DMS153 treated with DMSO at 0.1 percent for 48 hours (cell line): ENCODE measurements around the gene NMRAL1.

Source experiments
- DNase-seq: peaks from one replicate; lab custom pipeline; 2025; ENCODE audit not compliant: unreplicated experiment; lab: John Stamatoyannopoulos, UW

The NMRAL1 gene

DNA sequence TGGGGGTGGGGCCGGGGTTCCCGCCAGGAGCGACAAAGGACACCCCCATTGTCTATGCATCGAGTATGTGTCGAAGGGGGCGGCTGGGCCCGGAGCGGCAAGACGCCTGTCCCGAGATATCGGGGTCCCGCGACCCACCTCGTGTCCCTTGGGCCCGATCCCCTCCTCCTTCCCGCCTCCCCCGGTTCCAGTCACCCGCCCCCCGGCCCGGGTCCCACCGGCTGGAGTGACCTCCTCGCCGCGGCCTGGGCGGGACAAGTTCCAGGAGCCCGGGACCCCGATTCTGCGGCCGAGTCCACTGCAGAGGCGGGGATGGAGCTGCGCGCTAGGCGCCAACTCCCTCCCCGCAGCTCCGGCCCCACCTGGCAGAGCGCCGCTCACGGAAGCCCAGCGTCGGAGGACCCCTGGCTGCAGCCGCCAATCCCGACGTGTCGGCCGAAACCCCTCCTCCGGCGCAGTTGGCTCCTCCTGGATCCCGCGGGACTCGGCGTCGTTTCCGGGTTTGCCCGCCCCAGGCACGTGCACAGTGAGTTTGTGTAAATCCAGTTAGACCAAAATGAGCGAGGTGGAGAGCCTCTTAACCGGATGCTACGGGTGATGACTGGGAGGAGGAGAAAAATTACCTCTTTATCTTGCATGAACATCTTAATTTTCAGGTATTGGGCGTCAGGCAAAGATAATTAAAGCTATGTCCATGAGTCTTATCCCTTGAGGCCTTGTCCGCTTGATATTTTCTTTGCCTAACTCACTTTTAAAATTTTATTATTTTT lies at the start of gene NMRAL1:
Gene NMRAL1 (minus strand): TSS at position 434 of the 770 bp plus-strand sequence. CDS start 493 bp downstream, outside the sequence.
- DNase-seq, result peak; percentile 93

DNA sequence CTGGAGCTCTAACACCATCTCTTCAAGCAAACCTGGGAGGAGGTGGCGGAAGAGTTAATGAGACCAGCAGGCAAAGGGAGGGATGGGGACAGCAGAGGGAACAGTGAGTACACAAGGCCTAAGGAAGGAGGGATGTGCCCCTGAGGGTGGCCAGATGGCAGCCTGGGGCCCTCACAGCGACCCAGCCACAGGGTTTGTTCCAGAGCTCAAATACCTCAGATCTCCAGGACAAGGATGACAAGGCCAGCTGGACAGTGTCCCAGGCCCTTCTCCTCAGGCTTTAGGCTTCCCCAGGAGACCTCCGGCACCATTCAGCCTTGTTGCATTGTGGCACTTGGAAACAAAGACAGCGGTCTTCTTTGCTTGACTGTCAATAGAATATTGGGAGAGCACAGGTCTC lies 49.3 kb upstream of the NMRAL1 start:
- no peak for DNase-seq

DNA sequence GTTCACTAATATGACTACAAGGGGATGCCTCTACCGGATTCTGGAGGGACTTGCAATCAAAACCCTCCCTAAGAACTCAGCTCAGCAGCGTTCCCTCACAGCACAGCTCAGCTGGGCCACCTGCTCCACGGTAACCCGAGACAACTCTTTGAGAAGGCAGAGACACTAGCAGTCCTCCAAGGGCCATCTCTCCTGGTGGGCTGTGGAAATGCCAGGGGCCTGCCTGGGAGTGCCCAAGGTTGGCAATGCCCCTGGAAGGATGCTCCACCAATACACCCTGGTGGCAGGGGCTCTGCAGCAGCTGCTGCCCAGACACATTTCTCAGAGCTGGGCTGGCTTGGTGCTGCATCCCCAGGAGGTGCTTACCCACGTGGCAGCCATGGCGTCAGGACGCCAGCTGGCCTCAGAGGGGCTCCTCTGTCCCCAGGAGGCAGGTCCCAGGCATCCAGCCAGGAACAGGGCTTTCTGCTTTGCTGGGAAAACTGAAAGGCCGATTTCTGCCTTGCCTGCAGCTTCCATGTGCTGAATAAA lies 47.7 kb upstream of the NMRAL1 start:
- no peak for DNase-seq

DNA sequence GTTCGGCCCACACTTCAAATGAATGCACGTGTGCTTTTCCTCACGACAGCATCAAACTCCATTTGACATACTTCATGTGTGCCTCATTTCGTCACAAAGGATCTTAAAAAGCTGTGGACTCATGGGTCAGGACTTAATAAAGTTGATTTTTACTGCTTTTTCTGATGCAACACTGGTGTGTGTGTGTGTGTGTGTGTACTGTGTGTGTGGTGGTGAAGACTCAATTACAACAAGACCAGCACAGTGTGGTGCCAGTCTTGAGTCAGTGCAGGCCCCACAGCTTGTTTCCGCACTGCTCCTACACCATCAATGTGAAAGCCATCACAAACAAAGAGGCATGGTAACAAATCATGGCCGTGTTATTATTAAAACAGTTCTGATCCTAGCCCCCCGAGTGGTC lies 46.5 kb upstream of the NMRAL1 start:
- no peak for DNase-seq

DNA sequence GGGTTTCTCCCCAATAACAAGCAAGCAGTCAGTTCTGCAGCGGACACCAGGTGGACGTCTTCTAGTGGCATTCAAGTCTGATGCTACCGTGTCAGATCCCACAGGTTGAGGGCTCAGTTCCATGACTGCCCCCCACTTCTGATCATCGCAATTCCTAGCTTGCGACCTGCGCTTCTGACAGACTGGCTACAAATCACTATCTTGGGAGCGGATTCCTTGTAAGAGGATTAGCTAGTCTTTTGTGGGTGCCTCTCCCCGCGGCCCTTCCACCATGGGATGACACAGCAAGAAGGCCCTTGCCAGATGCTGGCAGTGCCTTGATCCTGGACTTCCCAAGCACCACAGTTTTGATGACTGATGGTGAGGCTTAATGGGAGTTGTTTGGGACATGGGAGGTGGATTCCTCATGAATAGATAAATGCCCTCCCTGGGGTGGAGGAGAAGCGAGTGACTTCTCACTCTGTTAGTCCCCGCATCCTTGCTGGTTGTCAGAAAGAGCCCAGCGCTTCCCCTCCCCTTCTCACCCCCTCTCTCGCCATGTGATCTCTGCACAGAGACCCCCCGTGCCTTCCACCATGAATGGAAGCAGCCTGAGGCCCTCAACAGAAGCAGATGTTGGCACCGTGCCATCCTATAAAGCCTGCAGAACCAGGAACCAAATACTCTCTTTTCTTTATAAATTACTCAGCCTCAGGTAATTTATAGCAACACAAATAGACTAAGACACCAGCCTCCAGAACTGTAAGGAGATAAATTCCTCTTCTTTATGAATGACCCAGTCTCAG lies 45.0 kb upstream of the NMRAL1 start:
- DNase-seq, result no peak

DNA sequence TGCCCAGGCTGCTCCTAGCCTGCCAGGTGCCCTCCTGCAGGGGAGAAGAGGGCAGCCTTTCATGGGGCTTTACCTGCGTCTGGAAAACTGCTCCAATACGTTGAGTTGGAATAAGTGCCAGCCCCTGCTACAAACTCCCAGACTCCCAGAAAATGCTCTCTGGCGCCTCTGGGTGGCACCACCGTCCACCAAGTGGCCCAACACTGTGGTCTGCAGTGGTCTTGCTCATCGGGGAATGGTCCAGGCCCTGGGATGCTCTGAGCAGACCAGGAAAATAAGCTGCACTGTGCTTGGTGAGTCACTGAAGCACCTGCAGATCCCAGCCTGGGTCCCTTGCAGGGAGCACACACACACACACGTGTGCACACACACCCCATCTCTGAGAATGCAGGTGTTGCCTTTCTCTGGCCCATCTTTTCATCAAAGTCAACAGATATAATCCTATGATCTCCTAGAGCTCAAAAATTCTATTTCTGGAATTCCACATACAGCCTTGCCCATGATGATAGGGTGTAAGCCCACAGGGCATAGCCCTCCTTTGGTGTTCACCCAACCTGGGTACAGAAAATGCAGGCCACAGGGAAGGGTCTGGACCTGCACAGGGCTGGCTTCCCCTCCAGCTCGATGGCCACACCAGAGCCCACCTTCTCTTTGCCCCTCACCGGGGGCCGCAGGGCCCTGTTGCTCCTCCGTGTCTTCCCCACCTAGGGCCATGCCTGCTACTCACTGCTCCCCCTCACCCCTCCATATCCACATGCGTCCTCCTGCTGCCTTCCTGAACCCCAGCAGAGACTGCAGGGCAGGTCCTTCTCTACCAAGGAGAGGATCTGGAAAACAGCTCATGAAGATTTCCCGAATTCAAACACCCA lies 43.6 kb upstream of the NMRAL1 start:
- no peak for DNase-seq

DNA sequence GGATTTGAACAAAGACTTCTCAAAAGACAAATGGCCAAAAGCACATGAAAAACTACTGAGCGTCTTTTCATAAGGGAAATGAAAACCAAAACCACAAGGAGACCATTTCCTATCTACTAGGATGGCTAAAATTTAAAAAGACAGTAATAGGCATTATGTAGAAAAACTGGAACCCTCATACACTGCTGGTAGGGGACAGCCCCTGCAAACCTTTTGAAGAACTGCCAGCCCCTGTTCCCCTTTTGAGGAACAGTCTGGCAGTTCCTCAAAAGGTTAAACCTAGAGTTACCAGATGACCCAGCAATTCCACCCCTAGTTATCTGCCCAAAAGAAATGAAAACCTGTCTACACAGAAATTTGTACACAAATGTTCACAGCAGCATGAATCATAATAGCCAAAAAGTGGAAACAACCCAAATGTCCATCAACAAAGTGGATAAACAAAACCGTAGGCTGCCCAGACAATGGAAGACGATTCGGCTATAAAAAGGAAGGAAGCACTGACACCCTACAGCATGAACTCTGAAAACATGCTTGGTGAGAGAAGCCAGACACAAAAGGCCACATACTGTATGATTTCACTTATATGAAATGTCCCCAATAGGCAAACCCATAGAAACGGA lies 41.3 kb upstream of the NMRAL1 start:
- DNase-seq, result no peak

DNA sequence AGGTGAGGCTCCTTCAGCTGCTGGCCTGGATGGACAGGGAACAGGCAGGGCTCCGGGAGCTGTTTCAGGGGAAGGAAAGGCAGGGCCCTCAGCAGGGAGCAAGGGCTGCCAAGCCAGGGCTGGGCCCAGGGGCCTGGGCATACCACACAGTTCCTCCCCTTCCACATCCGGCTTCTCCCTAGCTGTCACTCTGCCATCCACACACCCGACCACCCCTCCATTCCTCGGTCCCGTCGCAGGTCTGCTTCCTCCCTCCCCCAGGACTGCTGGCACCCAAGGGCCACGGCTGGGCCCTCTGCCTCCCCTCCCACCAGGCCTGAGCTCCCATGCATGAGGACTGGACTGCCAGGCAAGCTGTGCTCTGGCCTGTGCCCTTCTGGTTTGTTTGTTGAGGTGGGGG lies 40.2 kb upstream of the NMRAL1 start:
- DNase-seq, result no peak

DNA sequence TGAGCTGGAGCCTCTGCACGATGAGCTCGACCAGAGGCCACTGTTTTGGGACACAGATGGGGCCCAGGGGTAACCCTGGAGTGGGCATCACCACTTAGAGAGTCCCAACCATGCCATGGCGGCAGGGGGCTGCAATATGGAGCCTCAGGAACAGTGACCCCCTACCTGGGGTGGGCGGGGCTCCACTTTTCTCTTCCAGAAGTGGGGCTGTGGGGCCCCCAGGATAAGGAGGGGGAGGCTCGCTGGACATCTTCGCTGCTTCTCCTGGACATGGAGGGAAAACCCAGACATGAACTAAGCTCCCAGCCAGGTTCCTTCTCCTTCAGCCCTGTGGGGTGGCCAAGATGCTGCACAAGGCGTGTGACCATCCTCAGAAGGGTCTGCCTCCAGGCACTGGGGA lies 39.5 kb upstream of the NMRAL1 start:
- DNase-seq, result no peak

DNA sequence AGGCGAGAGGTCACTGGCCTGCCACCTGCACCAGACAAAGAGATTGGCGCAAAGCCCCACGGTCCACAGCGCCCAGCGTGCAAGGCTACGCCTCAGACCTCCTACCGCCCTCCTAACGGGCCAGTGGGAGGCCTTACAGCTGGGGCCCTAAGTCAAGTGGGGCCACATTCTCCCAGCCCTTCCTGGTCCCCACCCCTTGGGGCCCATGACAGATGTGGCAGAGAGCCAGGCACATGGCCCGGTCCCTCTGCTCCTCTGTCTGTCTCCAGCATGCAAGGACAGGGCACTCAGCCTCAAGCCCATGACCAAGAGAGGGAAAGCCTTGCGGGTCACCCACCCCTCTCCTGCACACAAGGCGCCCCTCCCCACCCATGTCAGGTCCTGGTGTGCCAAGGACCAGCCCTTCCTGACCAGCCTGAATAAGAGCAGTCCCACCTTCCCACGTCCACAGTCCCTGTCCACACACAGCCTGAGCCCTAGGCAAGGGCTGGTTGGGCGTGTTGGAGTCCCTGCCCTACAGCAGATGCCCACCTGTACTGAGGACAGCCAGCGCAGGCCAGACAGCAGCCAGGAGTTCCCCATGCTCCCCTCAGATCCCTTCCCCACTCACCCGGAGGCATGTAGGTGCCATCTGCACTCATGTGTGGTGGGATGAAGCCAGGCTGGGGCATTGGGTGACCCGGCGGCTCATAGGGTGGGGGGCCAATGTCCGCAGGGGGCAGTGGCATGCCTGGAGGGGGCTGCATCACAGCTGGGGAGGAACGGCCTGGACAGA lies 38.8 kb upstream of the NMRAL1 start:
- DNase-seq, result no peak

DNA sequence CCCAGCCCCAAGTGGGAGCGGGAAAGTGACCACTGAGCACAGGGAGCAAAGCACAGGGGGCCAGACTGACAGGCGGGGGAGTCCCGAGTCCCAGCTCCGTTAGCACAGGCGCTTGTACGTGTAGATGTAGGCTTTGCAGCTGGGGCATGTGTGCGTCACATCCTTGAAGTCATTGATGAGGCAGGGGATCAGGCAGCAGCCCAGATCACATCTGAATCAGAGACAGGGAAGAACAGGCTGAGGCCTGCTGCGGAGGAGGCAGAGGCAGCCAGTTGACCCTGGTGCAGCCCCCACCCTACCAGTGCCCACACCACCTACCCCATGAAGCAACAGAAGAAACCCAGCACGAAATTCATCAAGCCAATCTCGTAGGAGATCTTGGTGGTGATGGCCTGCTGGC lies 38.0 kb upstream of the NMRAL1 start:
- DNase-seq, result no peak

DNA sequence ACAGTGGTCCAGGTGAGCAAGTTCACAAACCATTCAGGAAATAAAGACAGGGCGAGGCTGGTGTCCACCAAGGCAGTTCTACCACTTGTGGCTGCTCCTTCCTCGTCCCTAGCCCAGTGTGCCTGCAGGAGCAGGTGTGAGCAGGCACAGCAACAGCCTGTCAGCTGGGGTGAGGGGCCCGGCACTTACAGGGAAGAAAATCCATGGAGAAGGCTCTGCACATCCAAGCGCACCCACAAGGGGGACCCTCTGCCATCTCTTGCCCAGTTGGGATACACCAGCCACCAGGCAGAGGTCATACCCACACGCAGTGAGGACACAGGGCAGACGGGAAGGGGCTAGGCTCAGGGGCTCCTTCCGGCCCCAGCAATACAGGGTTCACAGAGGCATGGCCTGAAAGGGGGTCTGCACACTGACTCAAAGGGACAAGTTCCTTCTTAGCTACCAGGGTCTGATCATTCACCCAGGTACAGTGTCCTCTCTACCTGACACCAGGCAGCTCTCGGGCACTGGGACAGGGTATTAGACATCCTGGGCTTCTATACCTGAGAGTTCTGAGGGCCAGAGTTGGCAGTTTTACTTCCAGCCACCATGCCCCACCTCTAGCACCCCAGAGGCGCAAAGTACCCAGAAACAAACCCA lies 37.1 kb upstream of the NMRAL1 start:
- DNase-seq, result peak; percentile 0

DNA sequence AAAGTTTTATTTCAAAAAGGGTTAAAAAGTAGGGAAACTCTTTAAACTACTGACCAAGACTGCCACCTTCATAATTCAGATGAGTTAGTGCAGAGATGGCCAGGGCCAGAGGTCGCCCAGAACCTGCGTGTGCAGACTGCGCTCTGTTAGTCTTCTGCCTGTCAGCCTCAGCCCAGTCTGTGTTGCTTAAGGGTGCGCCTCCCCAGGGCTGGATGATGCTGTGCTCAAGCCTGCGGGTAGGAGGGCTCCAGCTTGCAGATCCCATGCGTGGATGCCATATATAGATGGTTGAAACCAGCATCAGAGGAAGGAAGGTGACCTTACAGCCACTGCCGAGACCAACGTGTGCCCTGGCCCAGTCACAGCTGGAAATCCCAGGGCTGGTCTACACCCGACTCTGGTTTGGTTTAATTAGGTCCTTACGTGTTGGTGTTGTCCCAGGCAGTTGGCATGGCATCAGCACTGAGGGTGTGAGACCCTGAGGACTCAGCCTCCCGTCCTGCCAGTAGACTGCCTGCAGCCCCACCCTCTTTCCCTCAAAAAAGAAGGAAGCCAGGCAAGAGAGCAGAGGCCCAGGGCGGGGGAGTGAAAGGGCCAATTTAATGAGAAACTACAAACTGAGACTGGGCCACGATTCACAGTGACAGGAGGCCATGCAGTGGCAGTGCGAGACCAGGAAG lies 36.5 kb upstream of the NMRAL1 start:
- DNase-seq, result no peak

DNA sequence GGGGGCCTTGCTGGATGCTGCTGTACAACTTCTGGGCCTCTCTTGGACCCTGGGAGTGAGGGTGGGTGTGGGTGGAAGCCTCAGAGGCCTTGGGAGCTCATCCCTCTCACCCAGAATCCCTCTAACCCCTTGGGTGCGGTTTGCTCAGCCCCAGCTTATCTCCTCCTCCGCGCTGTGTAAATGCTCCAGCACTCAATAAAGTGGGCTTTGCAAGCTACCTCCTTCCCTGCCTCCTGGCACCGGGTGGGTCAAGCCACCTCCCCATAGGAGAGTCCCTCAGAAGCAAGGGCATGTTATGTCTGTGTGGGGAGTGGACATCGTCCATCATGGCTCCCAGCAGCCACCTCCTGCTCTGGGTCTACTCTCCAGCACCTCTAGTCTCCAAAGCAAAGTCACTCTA lies 35.7 kb upstream of the NMRAL1 start:
- DNase-seq, result no peak

DNA sequence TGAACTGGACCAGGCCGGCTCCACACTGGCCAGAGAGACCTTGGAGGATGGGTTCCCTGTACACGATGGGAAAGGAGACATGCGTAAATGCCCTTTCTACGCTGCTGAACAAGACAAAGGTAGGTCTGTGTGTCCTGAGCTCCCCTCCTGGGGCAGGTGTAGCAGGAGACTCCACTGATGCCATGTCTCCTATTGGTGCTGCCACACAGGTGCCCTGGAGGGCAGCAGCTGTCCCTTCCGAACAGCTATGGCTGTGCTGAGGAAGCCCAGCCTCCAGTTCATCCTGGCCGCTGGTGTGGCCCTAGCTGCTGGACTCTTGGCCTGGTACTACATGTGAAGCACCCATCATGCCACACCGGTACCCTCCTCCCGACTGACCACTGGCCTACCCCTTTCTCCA lies 35.0 kb upstream of the NMRAL1 start:
- DNase-seq, result no peak

DNA sequence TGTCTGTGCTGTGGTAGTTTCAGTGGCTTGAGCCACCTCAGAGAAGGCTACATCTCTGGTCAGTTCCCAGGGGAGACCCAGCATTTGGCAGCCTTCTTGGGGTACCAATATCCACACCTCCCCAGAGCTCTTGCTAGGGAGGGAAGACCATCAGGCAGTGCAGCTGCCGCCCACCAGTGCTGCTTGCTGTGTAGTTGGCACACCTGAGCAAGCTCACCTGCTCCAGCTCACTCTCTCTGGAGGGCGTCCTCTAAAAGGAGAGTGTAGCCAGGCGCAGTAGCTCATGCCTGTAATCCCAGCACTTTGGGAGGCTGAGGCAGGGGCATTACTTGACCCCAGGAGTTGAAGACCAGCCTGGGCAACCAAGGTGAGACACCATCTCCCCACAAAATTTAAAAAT lies 34.4 kb upstream of the NMRAL1 start:
- no peak for DNase-seq

DNA sequence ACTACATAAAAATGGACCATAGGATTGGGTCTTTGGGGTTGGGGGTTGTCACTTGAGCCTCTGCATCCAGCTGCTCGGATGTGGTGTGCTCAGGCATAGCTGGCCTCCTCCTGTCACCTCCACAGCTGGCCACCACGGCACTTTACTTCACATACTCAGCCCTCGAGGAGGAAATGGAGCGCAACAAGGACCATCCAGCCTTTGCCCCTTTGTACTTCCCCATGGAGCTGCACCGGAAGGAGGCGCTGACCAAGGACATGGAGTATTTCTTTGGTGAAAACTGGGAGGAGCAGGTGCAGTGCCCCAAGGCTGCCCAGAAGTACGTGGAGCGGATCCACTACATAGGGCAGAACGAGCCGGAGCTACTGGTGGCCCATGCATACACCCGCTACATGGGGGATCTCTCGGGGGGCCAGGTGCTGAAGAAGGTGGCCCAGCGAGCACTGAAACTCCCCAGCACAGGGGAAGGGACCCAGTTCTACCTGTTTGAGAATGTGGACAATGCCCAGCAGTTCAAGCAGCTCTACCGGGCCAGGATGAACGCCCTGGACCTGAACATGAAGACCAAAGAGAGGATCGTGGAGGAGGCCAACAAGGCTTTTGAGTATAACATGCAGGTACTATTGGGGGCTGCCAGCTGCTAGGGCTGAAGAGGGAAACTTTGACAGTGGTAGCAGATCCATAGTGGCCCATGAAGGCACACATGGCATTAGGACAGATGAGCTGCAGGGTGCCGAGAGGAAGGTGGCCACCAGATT lies 33.3 kb upstream of the NMRAL1 start:
- DNase-seq, result no peak

DNA sequence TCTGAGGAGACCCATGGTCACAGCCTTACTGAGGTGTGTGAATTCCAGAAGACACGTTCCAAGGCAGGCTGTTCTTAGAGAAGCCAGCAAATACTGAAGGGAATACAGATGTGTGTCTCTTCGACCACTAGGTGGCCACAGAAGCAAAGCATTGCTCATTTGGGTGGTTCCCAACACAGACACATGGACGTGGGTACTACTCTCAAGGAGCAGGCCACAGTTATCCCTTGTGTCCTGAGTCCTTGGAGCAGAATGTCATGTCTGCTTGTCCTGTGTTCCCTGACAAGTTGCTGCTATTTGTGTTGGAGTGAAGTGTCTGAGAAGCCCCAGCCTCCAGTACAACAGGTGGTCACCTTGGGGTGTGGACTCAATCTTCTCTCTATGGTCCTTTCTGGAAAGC lies 32.0 kb upstream of the NMRAL1 start:
- DNase-seq, result peak; percentile 42
